Calu3 (cell line): ENCODE measurements around the gene H6PD. TPM values are rescaled to one million over a fixed set of nuclear protein-coding genes. Genes with fewer than 3 reads are reported as not detected.

Experiments used
- BruUV-seq: library from RNA; stranded (reverse); fragments of 400-500 nt; replicated peaks from 2 replicates; lab custom pipeline; 2021; lab: Mats Ljungman, UMichigan
- CTCF ChIA-PET: fragments of 300-600 bp; sonication (Branson Sonifier 250); formaldehyde crosslinking; loops from one replicate; lab custom pipeline; 2022; ENCODE audit warnings: antibody characterized with exemption; lab: Charles Lee
- DNase-seq: peaks from one replicate; pipeline ENCODE4 v3.0.0; 2022
- H3K27ac Mint-ChIP-seq: one replicate; pipeline ENCODE4 v1.8.0; 2022; ENCODE audit warnings: mixed read lengths; ENCODE audit not compliant: unreplicated experiment
- H3K27me3 Mint-ChIP-seq: one replicate; pipeline ENCODE4 v1.8.0; 2022; ENCODE audit warnings: mixed read lengths; ENCODE audit not compliant: unreplicated experiment
- H3K36me3 Mint-ChIP-seq: one replicate; pipeline ENCODE4 v1.8.0; 2022; ENCODE audit warnings: mild to moderate bottlenecking, moderate library complexity, mixed read lengths; ENCODE audit not compliant: insufficient read depth, unreplicated experiment
- H3K4me1 Mint-ChIP-seq: one replicate; pipeline ENCODE4 v1.8.0; 2022; ENCODE audit warnings: mild to moderate bottlenecking, low read depth, mixed read lengths; ENCODE audit not compliant: unreplicated experiment
- H3K4me3 Mint-ChIP-seq: one replicate; pipeline ENCODE4 v1.8.0; 2022; ENCODE audit warnings: mild to moderate bottlenecking, low read depth, moderate library complexity, mixed read lengths; ENCODE audit not compliant: unreplicated experiment
- H3K9me3 Mint-ChIP-seq: one replicate; pipeline ENCODE4 v1.8.0; 2022; ENCODE audit warnings: low read depth, mixed read lengths; ENCODE audit not compliant: unreplicated experiment
- intact Hi-C: fragments of 100-400 bp; cut with micrococcal nuclease; formaldehyde crosslinking; loops from one replicate; pipeline ENCODE4 v1.10.0; 2022; ENCODE audit not compliant: unreplicated experiment
- total RNA-seq: library from RNA; stranded (reverse); gene quantifications from 2 replicates; pipeline ENCODE4 v1.2.3, GENCODE V29; 2022
- TF ChIP-seq, protein P1 (sequence below): fragments of 200-600 bp; IDR thresholded peaks from one replicate; pipeline ENCODE4 v1.8.0; 2022; ENCODE audit warnings: antibody characterized with exemption; ENCODE audit not compliant: unreplicated experiment

The H6PD gene
- total RNA-seq, 1 experiment from 2014 or later, result 18.0 TPM

DNA sequence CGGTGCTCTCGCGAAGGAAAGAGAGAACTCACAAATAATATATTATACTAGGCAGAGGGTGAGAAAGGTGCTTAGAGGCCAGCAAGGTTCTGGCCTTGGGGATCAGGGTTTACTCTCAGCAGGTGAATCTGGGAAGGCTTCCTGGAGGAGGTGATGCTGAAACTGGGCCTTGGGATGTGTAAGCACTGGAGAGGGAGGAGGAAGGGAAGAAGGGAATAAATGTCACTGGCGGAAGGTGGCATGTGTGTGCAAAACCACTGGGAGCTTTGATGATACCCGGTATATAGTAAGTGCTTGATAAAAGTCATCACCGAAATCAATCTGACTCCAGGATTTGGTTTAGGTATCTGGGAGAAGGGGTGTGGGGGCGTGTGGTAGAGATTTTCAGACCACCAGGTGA lies 82.5 kb downstream of the H6PD start:
- Mint-ChIP-seq H3K27me3 (no peaks in the 10 kb centered on the region), H3K9me3 (no peaks in the 10 kb centered on the region), H3K4me1 (no peaks in the 10 kb centered on the region), H3K27ac (no peak overlapping the region), H3K4me3 (no peak overlapping the region), H3K36me3 (no peaks in the 10 kb centered on the region)
- no peak for DNase-seq
- CTCF ChIA-PET, result interaction anchor here (0.5 kb wide), 1 partner anchor 174 kb away, joined by 5 read pairs; no protein-coding TSS in a partner anchor
- intact Hi-C loops, result no loop called here
- BruUV-seq, result no TSS peak
- TF ChIP-seq, protein P1, sequence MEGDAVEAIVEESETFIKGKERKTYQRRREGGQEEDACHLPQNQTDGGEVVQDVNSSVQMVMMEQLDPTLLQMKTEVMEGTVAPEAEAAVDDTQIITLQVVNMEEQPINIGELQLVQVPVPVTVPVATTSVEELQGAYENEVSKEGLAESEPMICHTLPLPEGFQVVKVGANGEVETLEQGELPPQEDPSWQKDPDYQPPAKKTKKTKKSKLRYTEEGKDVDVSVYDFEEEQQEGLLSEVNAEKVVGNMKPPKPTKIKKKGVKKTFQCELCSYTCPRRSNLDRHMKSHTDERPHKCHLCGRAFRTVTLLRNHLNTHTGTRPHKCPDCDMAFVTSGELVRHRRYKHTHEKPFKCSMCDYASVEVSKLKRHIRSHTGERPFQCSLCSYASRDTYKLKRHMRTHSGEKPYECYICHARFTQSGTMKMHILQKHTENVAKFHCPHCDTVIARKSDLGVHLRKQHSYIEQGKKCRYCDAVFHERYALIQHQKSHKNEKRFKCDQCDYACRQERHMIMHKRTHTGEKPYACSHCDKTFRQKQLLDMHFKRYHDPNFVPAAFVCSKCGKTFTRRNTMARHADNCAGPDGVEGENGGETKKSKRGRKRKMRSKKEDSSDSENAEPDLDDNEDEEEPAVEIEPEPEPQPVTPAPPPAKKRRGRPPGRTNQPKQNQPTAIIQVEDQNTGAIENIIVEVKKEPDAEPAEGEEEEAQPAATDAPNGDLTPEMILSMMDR, result no peak

DNA sequence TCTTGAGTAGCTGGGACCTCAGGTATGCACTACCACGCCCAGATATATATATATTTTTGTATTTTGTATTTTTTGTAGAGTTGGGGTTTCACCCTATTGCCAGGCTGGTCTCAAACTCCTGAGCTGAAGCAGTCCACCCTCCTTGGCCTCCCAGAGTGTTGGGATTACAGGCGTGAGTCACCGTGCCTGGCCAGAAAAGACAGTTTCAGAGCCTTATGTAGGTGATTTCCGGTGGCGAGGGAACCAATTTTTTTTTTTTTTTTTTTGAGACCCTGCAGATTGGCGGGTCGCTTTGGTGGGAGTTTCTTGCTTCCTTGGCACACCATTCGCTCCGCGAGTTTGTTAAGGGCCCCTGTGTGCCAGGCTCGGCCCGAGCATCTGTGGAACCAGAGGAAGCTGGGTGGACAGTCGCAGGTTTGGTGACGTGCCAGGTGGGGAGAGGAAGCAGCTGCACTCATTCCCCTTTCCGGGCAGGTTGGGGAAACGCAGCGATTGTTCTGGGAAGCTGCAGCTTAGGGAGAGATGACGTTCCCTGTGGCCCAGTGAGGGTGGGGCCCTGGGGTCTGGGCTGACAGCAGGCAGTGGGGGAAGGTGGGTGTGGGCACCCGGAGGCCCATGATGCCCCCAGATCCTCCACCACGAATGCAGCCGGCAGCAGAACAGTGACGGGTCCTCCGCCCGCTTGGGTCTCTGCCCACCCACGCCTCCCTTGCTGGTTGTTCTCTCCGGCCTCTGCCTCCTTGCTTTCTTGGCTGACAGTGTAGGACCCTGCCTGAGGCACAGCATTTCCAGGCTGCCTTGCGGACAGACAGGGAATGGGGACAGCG lies 83.2 kb downstream of the H6PD start:
- no peaks in the 10 kb centered on the region for H3K4me1 Mint-ChIP-seq
- no peaks in the 10 kb centered on the region for H3K27me3 Mint-ChIP-seq
- CTCF ChIA-PET, result interaction anchor here (0.5 kb wide), 1 partner anchor 174 kb away, joined by 5 read pairs; no protein-coding TSS in a partner anchor
- intact Hi-C loops, result no loop called here
- BruUV-seq, result no TSS peak
- H3K4me3 Mint-ChIP-seq, result no peak overlapping the region
- TF ChIP-seq, protein P1, result no peak
- DNase-seq, result no peak
- H3K27ac Mint-ChIP-seq, result no peak overlapping the region
- H3K9me3 Mint-ChIP-seq, result no peaks in the 10 kb centered on the region
- no peaks in the 10 kb centered on the region for H3K36me3 Mint-ChIP-seq

DNA sequence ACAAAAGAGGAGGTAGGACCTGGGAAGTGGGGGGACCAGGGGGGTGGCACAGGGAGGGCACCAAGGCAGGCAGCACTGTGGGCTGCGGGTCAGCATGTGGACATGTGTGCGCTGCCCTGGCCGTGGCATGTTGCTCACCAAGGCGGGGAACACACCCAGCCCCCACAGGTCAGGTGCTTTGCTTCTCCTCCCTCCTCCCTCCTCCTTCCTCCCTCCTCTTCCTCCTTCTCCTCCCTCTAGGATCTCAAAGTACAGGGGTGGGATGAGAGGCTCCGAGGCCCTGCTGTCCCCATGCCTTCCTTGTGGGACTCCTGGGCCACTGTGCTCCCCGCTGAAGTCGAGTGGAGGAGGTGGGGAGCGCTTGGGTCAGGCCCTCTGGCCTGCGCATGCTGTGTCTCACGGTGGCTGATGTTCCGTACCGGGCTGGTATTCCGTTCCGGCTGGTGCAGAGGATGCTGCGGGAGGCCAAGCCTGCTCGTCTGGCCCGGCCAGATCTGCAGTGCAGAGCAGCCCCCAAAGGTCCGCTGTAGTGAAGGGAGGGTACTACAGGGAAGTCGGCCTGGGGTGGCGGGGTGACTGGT lies 84.7 kb downstream of the H6PD start:
- Mint-ChIP-seq H3K9me3 (no peaks in the 10 kb centered on the region), H3K36me3 (no peaks in the 10 kb centered on the region), H3K27me3 (no peaks in the 10 kb centered on the region), H3K4me3 (no peak overlapping the region), H3K4me1 (no peaks in the 10 kb centered on the region), H3K27ac (no peak overlapping the region)
- intact Hi-C loops, result no loop called here
- TF ChIP-seq, protein P1, result no peak
- CTCF ChIA-PET, result no interaction called here
- no TSS peak for BruUV-seq
- no peak for DNase-seq

DNA sequence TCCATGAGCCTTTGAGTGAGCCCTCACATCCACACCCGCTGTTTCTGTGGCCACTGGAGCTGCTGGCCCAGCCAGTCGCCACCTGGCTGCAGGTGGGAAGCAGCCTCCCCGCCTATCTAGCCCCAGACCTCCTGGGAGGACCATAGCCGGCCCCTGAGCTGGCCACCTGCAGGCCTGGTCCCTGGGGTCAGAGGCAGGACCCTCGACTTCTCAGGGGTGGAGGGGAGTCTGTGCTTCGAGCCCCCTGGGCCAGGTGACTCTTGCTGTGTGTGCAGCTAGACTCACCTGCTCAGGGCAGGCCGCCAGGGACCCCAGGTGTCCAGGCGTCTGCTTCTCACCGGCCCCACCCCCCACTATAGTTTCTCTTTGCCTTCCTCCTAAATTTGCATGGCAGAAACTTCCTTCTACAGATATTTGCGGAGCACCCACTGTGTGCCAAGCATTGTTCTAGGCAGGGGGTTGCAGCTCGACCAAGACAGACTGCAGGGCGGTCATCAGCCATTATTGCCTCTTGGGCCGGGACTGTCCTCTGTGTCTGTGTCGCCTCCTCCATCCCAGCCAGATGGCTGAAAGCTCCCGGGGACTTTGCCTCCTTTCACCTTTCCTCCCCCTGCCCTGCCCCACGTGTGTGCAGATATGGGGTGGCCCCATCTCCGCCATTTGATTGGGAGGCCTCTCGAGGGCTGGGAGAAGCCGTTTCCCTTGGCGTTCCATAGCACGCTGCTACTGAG lies 85.4 kb downstream of the H6PD start:
- Mint-ChIP-seq H3K4me1 (no peaks in the 10 kb centered on the region), H3K36me3 (no peaks in the 10 kb centered on the region), H3K4me3 (no peak overlapping the region), H3K27ac (no peak overlapping the region), H3K27me3 (no peaks in the 10 kb centered on the region), H3K9me3 (no peaks in the 10 kb centered on the region)
- TF ChIP-seq, protein P1, result no peak
- intact Hi-C loops, result no loop called here
- CTCF ChIA-PET, result no interaction called here
- no peak for DNase-seq
- no TSS peak for BruUV-seq

Other genes starting within 250 kb of the H6PD start
- gene SLC2A7, start 208.4 kb upstream of the H6PD start, total RNA-seq, result not detected in 2 replicates
- 0.33 TPM in 1 of 2 replicates, not detected in the other for gene SLC2A5, start 165.1 kb upstream of the H6PD start, total RNA-seq
- gene GPR157, start 105.7 kb upstream of the H6PD start, total RNA-seq, result 5.4 and 12.5 TPM in 2 replicates
- gene SPSB1, start 58.1 kb downstream of the H6PD start, total RNA-seq, result 4.9 and 5.8 TPM in 2 replicates